OCI-LY3 (cell line): ENCODE data around the gene TRAPPC14.

Experiments
- H2AFZ ChIP-seq: fragments of 200-600, 300-600 bp; shearing (Covaris generic); 2 replicates; pipeline ENCODE4 v1.6.0; 2014; ENCODE audit warnings: antibody characterized with exemption, low read depth, low read length
- H3K27ac ChIP-seq: fragments of 200-600, 300-600 bp; sonication (generic); 2 replicates; pipeline ENCODE4 v1.5.1; 2014; ENCODE audit warnings: mild to moderate bottlenecking, low read length, moderate library complexity, mixed read lengths
- H3K27me3 ChIP-seq: fragments of 200-600, 300-600 bp; sonication (generic); 2 replicates; pipeline ENCODE4 v1.6.1; 2014; ENCODE audit warnings: low read depth, low read length, mixed read lengths
- H3K36me3 ChIP-seq: fragments of 200-600, 300-600 bp; sonication (generic); replicated peaks from 2 replicates; pipeline ENCODE3; 2014; ENCODE audit warnings: low read depth, low read length, mixed read lengths
- H3K4me1 ChIP-seq: fragments of 300-600, 200-600 bp; sonication (generic); 2 replicates; pipeline ENCODE4 v1.6.1; 2014; ENCODE audit warnings: low read length, mixed read lengths
- H3K4me2 ChIP-seq: fragments of 200-600, 300-600 bp; sonication (generic); 2 replicates; pipeline ENCODE4 v1.6.1; 2014; ENCODE audit warnings: low read length, mixed read lengths
- H3K4me3 ChIP-seq: fragments of 300-600, 200-600 bp; sonication (generic); 2 replicates; pipeline ENCODE4 v1.5.1; 2014; ENCODE audit warnings: antibody characterized with exemption, mild to moderate bottlenecking, low read length, moderate library complexity
- H3K79me2 ChIP-seq: fragments of 300-600, 200-600 bp; shearing (Covaris generic); 2 replicates; pipeline ENCODE4 v1.6.1; 2014; ENCODE audit warnings: mild to moderate bottlenecking, low read length, mixed read lengths
- H3K9ac ChIP-seq: fragments of 300-600, 200-600 bp; shearing (Covaris generic); 2 replicates; pipeline ENCODE4 v1.6.0; 2014; ENCODE audit warnings: mild to moderate bottlenecking, low read length, moderate library complexity
- H3K9me3 ChIP-seq: fragments of 200-600, 300-600 bp; shearing (Covaris generic); 2 replicates; pipeline ENCODE4 v1.6.1; 2014; ENCODE audit warnings: low read length, mixed read lengths; ENCODE audit not compliant: insufficient read depth
- H4K20me1 ChIP-seq: fragments of 200-600, 300-600 bp; sonication (generic); 2 replicates; pipeline ENCODE4 v1.6.1; 2016; ENCODE audit warnings: low read length, mixed read lengths; ENCODE audit not compliant: insufficient read depth
- EZH2phosphoT487 ChIP-seq: fragments of 200-600 bp; shearing (Covaris generic); IDR thresholded peaks from 2 replicates; pipeline ENCODE4 v1.6.1; 2018; ENCODE audit warnings: antibody characterized with exemption, mixed run types, low read depth
- TF ChIP-seq, protein P1 (sequence below): fragments of 200-600, 300-600 bp; sonication (generic); IDR thresholded peaks from 2 replicates; pipeline ENCODE4 v1.5.1; 2014; ENCODE audit warnings: antibody characterized with exemption, low read length, low read depth

Gene TRAPPC14

DNA sequence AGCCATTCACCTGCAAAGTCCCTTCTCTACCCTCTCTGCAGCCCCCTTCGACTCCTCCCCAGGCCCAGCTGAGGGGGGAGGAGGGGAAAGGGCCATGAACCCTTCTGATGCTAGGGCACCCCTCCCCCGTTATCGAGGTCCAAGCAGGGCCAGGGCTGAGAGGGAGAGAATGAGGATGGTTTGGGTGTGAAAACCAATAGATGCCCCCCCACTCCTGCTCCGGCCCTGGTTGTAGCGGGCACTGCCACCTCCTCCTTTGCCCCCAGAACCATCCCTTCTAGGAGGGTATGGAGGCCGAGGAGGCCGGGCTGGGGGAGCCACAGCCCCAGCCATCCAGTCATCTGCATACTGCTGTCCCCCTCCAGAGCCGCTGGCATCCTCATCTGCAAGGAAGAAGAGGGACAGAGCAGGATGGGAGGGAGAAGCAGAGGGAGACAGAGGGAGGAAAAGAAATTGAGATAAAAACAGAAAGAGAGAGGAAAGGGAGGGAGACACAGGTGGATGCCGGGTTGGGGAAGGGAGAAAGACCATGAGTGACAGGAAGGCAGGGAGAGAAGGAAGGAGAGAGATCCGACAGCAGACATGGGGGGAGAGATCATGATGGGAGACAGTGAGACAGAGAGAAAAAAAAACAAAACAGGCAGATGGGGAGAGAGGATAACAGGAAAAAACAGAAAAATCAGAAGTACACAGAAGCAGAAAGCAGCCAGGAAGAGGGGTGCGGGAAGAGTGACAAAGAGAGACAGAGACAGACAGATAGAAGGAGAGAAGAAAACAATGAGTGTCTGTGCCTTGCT is 11.8 kb upstream of the TRAPPC14 start:
- H2AFZ ChIP-seq = no peak overlapping the region
- H3K79me2 ChIP-seq = no peaks in the 10 kb centered on the region
- peaks cover 26% of the 10 kb centered on the region for H3K27me3 ChIP-seq
- no peaks in the 10 kb centered on the region for H3K9me3 ChIP-seq
- H3K4me3 ChIP-seq = no peak overlapping the region
- H3K27ac ChIP-seq = no peak overlapping the region
- H4K20me1 ChIP-seq = no peaks in the 10 kb centered on the region
- peak overlapping the region; percentile 4; the same call in 1 of the 2 replicates for H3K4me2 ChIP-seq
- no peaks in the 10 kb centered on the region for H3K36me3 ChIP-seq
- no peak overlapping the region for H3K9ac ChIP-seq
- H3K4me1 ChIP-seq = peaks cover 32% of the 10 kb centered on the region
- TF ChIP-seq EZH2phosphoT487 = no peak
- TF ChIP-seq, protein P1, sequence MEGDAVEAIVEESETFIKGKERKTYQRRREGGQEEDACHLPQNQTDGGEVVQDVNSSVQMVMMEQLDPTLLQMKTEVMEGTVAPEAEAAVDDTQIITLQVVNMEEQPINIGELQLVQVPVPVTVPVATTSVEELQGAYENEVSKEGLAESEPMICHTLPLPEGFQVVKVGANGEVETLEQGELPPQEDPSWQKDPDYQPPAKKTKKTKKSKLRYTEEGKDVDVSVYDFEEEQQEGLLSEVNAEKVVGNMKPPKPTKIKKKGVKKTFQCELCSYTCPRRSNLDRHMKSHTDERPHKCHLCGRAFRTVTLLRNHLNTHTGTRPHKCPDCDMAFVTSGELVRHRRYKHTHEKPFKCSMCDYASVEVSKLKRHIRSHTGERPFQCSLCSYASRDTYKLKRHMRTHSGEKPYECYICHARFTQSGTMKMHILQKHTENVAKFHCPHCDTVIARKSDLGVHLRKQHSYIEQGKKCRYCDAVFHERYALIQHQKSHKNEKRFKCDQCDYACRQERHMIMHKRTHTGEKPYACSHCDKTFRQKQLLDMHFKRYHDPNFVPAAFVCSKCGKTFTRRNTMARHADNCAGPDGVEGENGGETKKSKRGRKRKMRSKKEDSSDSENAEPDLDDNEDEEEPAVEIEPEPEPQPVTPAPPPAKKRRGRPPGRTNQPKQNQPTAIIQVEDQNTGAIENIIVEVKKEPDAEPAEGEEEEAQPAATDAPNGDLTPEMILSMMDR = no peak

DNA sequence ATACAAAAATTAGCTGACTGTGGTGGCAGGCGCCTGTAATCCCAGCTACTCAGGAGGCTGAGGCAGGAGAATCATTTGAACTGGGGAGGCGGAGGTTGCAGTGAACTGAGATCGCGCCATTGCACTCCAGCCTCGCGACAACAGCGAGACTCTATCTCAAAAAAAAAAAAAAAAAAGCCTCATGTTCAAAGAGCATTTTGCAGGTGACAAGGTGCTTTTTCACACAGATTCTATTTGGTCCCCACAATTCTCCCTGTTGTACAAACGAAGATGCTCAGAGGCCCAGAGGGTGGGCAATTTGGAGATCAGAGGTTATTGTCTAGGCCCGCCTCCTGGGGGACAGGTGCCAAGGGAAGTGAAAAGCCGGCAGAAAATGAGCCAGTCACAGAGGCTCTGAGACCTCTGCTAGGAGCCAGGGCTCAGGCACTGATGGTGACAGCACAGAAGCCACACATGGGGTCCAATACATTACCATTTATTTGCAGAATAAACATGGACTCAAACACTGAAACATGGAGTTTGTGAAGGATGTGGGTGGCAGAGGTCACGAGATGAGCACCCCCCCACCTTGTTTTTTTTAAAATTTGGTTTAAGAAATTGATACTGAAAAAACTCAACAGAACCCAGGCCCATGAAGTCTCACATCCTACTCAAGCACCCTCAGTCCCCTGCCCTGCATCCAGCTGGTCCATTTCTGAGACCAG is 10.8 kb upstream of the TRAPPC14 start:
- no peak overlapping the region for H2AFZ ChIP-seq
- no peaks in the 10 kb centered on the region for H3K9me3 ChIP-seq
- H4K20me1 ChIP-seq = no peaks in the 10 kb centered on the region
- TF ChIP-seq, protein P1 = no peak
- no peak for TF ChIP-seq EZH2phosphoT487
- H3K27me3 ChIP-seq = peaks cover 26% of the 10 kb centered on the region
- peaks cover 32% of the 10 kb centered on the region for H3K4me1 ChIP-seq
- H3K9ac ChIP-seq = no peak overlapping the region
- no peaks in the 10 kb centered on the region for H3K36me3 ChIP-seq
- H3K27ac ChIP-seq = no peak overlapping the region
- no peak overlapping the region for H3K4me3 ChIP-seq
- H3K79me2 ChIP-seq = no peaks in the 10 kb centered on the region
- H3K4me2 ChIP-seq = peak overlapping the region; percentile 4

DNA sequence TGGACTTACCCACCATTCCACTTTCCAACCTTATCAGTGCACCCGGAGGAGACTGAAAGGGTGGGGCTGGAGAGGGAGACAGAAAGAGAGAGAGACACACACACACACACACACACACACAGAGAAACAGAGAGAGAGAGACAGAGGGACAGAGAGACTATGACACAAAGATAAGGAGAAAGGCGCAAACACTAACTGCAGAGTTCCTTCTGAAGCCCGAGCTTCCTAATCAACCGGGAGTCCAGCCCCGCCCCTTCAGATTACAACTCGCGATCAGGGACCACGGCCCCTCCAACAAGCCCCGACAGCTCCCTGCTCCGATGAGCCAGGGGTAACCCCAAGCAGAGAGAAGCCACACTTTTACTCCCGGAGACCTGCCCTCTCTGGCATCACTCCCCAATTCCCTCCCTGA is 9.4 kb upstream of the TRAPPC14 start:
- peak overlapping the region; percentile 58 for H3K4me3 ChIP-seq
- no peak overlapping the region for H2AFZ ChIP-seq
- H3K9me3 ChIP-seq = no peaks in the 10 kb centered on the region
- H3K4me2 ChIP-seq = peak overlapping the region; percentile 55
- no peaks in the 10 kb centered on the region for H4K20me1 ChIP-seq
- no peak overlapping the region for H3K27ac ChIP-seq
- no peaks in the 10 kb centered on the region for H3K79me2 ChIP-seq
- peak overlapping the region; percentile 2; the same call in 1 of the 2 replicates for H3K9ac ChIP-seq
- TF ChIP-seq, protein P1 = no peak
- TF ChIP-seq EZH2phosphoT487 = no peak
- no peaks in the 10 kb centered on the region for H3K36me3 ChIP-seq
- peaks cover 32% of the 10 kb centered on the region for H3K4me1 ChIP-seq
- H3K27me3 ChIP-seq = peaks cover 34% of the 10 kb centered on the region
